GM18907 (cell line): ENCODE measurements around the gene TAF4B.
"Not testable (repeated sequence)": the region's sequence is repeated elsewhere in the genome, so short reads cannot be mapped to it uniquely, and the experiment has no call there.

ENCODE experiments used
- ATAC-seq: cut with Tn5 transposase; IDR thresholded peaks from one replicate; pipeline ENCODE4 v1.9.1; 2021; ENCODE audit warnings: mild to moderate bottlenecking, moderate library complexity; ENCODE audit not compliant: unreplicated experiment

Gene TAF4B

DNA sequence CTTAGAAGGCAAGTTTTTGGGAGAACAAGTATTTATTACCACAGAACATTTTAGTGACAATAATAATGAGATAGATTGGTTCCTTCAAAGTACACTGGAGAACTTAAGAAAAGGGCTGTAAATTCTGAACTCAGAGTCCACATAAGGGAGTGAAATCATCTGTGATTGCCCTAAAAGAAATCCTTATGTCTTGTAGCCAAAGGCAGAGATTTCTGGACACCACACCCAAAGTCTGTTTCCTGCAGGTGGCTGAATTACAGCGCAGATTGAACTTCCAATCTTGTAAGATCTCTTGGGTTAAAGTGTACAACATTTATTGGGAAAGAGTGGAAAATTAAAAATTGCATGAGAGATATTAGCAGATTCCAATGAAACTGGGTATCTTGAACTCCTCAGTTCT, 143.8 kb downstream of the TAF4B start:
- ATAC-seq = no peak

DNA sequence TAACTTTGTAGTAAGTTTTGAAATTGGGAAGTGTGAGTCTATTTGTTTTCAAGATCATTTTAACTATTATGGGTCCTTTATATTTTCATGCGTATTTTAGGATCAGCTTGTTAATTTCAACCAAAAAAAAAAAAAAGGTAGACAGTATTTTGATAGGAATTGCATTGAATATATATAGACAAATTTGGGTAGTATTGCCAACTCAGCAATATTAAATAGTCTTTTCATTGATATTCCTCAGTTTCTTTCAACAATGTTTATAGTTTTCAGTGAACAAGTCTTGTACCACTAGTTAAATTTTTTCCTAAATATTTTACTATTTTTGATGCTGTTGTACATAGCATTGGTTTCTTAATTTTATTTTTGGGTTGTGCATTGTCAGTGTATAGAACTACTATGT, 149.9 kb downstream of the TAF4B start:
- no peak for ATAC-seq

- ATAC-seq = no peak
Observed at GRCh38 chr18:26378701-26379100, 152.5 kb downstream of the TAF4B start.

- ATAC-seq = not testable (repeated sequence)
Observed at GRCh38 chr18:26381555-26381954, 155.3 kb downstream of the TAF4B start.

DNA sequence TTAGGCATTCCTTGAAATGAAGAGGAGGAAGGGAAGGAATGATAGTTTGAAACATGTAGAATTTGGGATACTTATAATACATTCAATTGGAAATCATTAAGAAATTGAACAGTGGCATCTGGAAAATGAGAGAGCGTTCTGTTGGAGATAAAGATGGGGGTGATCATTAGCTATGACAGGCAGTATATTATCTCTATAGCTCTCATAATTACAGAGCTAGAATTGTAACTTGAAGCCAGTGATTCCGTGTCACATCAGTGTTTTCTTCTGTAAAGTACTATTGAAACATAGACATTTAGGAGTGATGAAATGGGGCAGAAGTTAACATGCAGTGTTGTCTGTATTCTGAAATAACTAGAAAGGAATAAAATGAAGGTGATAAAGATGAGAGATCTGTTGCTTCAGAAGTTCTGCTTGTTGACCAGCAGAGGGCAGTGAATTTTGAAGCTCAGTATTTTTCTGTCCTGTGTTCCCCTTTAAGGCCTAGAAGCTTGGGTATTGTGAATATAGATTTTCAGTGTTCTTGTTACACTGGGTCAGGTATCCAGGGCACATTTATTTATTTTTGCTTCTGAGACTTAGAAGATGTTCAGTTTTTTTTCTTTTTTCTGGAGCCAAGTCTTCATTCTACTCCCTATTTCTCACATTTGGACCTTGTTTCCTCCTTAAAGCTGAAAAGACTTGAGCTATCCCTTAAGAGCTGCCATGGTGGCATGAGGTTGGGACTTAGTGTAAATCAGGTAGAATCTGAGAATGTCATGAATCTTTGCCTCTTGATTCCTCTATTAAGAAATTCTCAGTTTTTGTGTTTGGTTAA, 157.4 kb downstream of the TAF4B start:
- ATAC-seq = peak; percentile 87

DNA sequence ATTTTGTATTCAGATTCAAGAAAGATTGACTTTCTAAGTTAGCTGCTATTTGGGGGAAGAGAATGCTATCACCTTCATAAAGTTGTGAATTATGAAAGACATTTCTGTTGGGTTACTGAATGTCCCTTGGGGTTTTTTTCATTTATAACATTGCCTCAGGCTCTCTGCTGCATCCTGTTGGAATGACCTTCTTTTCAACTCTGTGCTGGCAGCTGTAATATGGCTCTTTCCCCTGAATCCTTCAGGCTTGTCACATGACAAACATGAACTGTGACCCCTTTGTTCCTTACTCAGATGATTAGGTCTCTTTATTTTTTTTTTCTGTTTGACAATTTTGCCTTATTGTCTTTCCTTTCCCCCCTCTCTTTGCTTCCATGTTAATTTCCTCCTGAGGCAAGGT, 159.8 kb downstream of the TAF4B start:
- no peak for ATAC-seq

GRCh38 chr18:26386441-26386840, 160.2 kb downstream of the TAF4B start:
- ATAC-seq = no peak

DNA sequence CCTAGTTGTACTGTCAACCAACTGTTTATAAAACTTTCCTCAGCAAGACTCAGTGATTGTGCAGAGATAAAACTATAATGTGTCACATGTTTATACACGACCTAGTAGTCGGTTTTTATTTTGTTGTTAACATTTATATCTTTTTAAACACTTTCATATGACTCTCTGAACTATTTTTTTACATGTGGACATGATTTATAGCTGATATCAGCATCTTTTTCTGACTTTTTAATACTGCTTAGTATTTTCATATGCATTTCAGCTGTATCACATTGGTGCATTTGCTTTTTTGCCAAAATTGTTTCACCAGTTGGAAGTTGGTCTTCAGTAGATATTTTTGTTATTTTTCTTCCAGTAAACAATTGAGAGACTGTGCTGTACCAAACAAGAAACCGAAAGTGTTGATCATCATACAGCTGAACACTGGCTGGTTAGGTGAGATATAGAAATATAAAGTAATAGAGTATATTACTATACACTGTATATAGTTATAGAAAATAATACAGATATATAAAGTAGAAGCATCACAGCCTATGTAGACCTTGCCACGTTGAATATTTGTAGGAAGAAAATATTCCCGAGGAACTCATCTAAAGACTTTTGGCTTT, 167.9 kb downstream of the TAF4B start:
- ATAC-seq = no peak

- peak; percentile 56 for ATAC-seq
Observed at GRCh38 chr18:26397019-26397418, 170.8 kb downstream of the TAF4B start.

GRCh38 chr18:26403491-26403890, 177.2 kb downstream of the TAF4B start:
- ATAC-seq = no peak

GRCh38 chr18:26405190-26405801, 179.1 kb downstream of the TAF4B start:
- ATAC-seq = peak; percentile 88

- no peak for ATAC-seq
Observed at GRCh38 chr18:26406324-26406723, 180.1 kb downstream of the TAF4B start.

- ATAC-seq = no peak
Observed at GRCh38 chr18:26406854-26407517, 180.7 kb downstream of the TAF4B start.

DNA sequence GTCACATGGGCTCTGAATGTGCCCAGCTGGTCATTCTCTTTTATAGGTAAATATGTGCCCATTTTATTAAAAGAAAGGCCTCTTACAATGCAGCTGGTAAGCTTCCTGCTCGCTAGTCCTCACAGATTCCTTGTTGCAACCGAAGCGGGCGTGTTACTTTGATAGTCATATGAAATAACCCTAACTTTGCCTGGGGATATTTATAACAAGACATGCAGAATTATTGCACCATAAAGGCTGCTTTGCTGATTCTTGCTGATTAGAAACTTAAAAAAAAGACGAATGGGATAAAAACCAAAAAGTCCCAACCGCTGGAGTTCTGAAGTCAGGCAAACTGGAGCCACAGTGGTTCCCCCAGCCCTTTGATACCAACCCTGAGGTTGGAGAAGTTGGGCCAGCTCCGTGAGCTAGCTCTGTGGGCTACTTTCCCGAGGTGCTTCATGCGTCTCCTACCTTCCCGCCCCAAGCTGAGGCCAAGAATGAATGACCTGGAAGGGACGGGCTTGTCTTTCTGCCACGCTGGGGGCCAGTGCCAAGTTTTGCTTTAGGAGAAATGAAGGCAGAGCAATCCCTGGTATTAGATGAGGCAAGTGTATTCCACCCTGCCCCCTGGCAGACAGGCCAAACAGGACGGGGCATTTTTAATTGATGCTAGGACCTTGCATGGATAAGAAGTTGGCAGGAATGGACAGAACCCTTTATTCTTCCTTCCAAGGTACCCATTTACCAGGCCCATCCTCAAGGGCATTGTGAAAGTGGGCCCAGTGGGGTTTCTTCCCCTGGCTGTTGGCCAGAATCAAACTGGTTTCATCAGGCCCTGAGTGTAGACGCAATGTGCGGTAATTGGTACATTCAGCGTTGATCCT, 181.7 kb downstream of the TAF4B start:
- ATAC-seq = no peak

- no peak for ATAC-seq
Observed at GRCh38 chr18:26409091-26409490, 182.8 kb downstream of the TAF4B start.

GRCh38 chr18:26414901-26415440, 188.7 kb downstream of the TAF4B start:
- ATAC-seq = no peak

GRCh38 chr18:26415631-26416030, 189.4 kb downstream of the TAF4B start:
- ATAC-seq = no peak

DNA sequence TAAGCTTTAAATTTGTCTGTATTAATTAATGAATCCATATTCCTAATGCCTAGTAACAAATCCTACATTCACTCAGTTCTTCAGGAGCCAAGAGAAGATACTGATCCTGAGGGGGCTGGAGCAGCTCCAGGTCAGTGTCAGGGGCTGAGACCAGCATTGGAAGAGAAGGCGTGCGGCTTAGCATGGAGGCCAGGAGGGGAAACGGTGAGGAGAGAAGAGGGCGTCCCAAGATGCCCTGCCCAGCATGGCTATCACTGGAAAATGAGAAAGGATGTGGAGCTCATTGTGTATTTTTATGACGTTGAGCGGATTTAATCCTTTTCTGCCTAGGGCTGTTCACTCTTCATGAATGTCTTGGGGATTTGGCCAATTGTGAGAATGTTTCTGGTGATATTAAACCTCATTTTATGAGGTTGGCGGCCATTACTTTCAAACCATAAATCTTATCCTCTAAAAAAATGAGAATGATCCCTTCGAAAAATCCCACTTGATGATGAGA, 190.5 kb downstream of the TAF4B start:
- ATAC-seq = no peak

- ATAC-seq = no peak
Observed at GRCh38 chr18:26417190-26417589, 190.9 kb downstream of the TAF4B start.

DNA sequence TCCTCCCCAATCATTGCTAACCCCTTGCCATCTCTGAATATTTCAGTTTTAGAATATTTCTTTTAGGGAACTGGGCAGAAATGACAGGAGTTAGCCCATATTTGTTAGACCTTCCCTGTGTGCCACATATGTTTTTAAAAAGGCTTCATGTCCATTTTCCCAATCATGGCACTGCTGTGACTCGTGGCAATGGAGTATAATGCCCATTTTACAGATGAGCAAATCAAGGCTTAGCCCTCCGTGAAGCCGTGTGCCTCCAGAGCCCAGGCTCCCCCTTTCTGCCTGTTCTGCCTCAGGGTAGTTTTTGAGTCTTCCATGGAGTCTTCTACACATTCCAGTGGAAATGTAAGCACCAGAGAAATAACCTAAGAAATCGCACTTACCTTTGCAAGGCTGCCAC, 192.0 kb downstream of the TAF4B start:
- no peak for ATAC-seq
